ENCODE results near the gene SLC23A3.

The SLC23A3 gene

GRCh38 chr2:219180961-219181360 lies 11.1 kb upstream of the SLC23A3 start:
- no peak for ATAC-seq
- TF ChIP-seq ZFP3 (CRISPR knock-in tag; IDR thresholded peaks at IDR 0.05): no peak
- no peak for TF ChIP-seq ZFP30 (CRISPR knock-in tag; IDR thresholded peaks at IDR 0.05)
- TF ChIP-seq, protein P1, sequence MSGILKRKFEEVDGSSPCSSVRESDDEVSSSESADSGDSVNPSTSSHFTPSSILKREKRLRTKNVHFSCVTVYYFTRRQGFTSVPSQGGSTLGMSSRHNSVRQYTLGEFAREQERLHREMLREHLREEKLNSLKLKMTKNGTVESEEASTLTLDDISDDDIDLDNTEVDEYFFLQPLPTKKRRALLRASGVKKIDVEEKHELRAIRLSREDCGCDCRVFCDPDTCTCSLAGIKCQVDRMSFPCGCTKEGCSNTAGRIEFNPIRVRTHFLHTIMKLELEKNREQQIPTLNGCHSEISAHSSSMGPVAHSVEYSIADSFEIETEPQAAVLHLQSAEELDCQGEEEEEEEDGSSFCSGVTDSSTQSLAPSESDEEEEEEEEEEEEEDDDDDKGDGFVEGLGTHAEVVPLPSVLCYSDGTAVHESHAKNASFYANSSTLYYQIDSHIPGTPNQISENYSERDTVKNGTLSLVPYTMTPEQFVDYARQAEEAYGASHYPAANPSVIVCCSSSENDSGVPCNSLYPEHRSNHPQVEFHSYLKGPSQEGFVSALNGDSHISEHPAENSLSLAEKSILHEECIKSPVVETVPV (CRISPR knock-in tag; IDR thresholded peaks at IDR 0.05): no peak
- TF ChIP-seq, protein P2, sequence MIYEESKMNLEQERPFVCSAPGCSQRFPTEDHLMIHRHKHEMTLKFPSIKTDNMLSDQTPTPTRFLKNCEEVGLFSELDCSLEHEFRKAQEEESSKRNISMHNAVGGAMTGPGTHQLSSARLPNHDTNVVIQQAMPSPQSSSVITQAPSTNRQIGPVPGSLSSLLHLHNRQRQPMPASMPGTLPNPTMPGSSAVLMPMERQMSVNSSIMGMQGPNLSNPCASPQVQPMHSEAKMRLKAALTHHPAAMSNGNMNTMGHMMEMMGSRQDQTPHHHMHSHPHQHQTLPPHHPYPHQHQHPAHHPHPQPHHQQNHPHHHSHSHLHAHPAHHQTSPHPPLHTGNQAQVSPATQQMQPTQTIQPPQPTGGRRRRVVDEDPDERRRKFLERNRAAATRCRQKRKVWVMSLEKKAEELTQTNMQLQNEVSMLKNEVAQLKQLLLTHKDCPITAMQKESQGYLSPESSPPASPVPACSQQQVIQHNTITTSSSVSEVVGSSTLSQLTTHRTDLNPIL (CRISPR knock-in tag; IDR thresholded peaks at IDR 0.05; ENCODE audit: low read depth): no peak
- no peak for TF ChIP-seq ZNF8 (CRISPR knock-in tag; IDR thresholded peaks at IDR 0.05)
- TF ChIP-seq ISL1 (CRISPR knock-in tag; IDR thresholded peaks at IDR 0.05): no peak
- TF ChIP-seq GLIS3 (CRISPR knock-in tag; IDR thresholded peaks at IDR 0.05): no peak
- no peak for TF ChIP-seq TCF4 (CRISPR knock-in tag; IDR thresholded peaks at IDR 0.05; ENCODE audit: borderline replicate concordance)
- TF ChIP-seq BACH2 (CRISPR knock-in tag; IDR thresholded peaks at IDR 0.05; ENCODE audit: borderline replicate concordance): no peak
- no peak for TF ChIP-seq OSR1 (CRISPR knock-in tag; IDR thresholded peaks at IDR 0.05)
- TF ChIP-seq ARNTL (CRISPR knock-in tag; IDR thresholded peaks at IDR 0.05; ENCODE audit: borderline replicate concordance, low read depth): no peak
- no peak for TF ChIP-seq ZC3H10 (CRISPR knock-in tag; IDR thresholded peaks at IDR 0.05)
- no peak for TF ChIP-seq CSDC2 (CRISPR knock-in tag; IDR thresholded peaks at IDR 0.05)
- TF ChIP-seq, protein P3, sequence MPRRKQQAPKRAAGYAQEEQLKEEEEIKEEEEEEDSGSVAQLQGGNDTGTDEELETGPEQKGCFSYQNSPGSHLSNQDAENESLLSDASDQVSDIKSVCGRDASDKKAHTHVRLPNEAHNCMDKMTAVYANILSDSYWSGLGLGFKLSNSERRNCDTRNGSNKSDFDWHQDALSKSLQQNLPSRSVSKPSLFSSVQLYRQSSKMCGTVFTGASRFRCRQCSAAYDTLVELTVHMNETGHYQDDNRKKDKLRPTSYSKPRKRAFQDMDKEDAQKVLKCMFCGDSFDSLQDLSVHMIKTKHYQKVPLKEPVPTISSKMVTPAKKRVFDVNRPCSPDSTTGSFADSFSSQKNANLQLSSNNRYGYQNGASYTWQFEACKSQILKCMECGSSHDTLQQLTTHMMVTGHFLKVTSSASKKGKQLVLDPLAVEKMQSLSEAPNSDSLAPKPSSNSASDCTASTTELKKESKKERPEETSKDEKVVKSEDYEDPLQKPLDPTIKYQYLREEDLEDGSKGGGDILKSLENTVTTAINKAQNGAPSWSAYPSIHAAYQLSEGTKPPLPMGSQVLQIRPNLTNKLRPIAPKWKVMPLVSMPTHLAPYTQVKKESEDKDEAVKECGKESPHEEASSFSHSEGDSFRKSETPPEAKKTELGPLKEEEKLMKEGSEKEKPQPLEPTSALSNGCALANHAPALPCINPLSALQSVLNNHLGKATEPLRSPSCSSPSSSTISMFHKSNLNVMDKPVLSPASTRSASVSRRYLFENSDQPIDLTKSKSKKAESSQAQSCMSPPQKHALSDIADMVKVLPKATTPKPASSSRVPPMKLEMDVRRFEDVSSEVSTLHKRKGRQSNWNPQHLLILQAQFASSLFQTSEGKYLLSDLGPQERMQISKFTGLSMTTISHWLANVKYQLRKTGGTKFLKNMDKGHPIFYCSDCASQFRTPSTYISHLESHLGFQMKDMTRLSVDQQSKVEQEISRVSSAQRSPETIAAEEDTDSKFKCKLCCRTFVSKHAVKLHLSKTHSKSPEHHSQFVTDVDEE (CRISPR knock-in tag; IDR thresholded peaks at IDR 0.05): no peak
- TF ChIP-seq RARB (CRISPR knock-in tag; IDR thresholded peaks at IDR 0.05): no peak
- TF ChIP-seq ESRRG (CRISPR knock-in tag; IDR thresholded peaks at IDR 0.05): no peak
- TF ChIP-seq, protein P4, sequence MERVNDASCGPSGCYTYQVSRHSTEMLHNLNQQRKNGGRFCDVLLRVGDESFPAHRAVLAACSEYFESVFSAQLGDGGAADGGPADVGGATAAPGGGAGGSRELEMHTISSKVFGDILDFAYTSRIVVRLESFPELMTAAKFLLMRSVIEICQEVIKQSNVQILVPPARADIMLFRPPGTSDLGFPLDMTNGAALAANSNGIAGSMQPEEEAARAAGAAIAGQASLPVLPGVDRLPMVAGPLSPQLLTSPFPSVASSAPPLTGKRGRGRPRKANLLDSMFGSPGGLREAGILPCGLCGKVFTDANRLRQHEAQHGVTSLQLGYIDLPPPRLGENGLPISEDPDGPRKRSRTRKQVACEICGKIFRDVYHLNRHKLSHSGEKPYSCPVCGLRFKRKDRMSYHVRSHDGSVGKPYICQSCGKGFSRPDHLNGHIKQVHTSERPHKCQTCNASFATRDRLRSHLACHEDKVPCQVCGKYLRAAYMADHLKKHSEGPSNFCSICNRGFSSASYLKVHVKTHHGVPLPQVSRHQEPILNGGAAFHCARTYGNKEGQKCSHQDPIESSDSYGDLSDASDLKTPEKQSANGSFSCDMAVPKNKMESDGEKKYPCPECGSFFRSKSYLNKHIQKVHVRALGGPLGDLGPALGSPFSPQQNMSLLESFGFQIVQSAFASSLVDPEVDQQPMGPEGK (CRISPR knock-in tag; IDR thresholded peaks at IDR 0.05; ENCODE audit: borderline replicate concordance): no peak
- TF ChIP-seq PPARA (CRISPR knock-in tag; IDR thresholded peaks at IDR 0.05; ENCODE audit: borderline replicate concordance): no peak

DNA sequence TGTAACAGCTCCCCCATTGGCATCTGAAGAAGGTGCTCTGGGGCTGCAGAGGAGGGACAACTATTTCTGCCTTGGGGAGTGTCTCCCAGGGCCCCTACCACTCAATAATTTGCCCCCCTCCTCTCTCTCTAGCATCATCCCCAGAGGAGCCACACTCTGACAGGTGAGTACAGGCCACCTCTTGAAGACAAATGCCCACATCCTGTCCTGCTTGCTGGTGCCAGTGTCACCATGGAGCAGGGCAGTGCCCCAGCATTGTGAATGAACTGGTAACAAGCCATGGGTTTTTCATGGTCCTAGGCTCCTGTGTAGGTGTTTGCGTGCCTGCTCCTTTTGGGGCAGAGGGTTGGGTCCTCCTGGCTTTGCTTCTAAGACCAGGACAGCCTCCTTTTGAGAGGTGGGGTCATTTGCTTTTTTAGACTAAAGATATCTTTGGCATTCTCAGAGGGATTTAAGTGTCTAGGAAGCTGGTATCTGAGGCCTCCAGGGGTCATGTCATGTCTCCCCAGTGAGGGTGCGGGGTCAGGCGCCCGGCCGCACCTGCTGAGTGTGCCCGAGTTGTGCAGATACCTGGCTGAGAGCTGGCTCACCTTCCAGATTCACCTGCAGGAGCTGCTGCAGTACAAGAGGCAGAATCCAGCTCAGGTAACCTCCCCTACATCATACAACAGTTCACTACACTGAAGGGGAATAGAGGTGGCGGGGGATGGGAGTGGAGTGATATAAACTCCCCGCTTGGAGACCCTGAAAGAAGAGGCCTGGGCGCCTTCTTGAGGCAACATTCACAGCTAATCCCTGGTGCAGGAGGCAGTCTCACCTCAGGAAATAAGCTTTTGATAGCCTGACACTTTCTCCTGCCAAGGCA lies 10.0 kb upstream of the SLC23A3 start:
- no peak for TF ChIP-seq CSDC2 (CRISPR knock-in tag; IDR thresholded peaks at IDR 0.05)
- no peak for TF ChIP-seq ARNTL (CRISPR knock-in tag; IDR thresholded peaks at IDR 0.05; ENCODE audit: borderline replicate concordance, low read depth)
- no peak for TF ChIP-seq ISL1 (CRISPR knock-in tag; IDR thresholded peaks at IDR 0.05)
- TF ChIP-seq GLIS3 (CRISPR knock-in tag; IDR thresholded peaks at IDR 0.05): no peak
- TF ChIP-seq ESRRG (CRISPR knock-in tag; IDR thresholded peaks at IDR 0.05): no peak
- TF ChIP-seq, protein P3 (CRISPR knock-in tag; IDR thresholded peaks at IDR 0.05): no peak
- no peak for TF ChIP-seq RARB (CRISPR knock-in tag; IDR thresholded peaks at IDR 0.05)
- TF ChIP-seq PPARA (CRISPR knock-in tag; IDR thresholded peaks at IDR 0.05; ENCODE audit: borderline replicate concordance): no peak
- TF ChIP-seq, protein P4 (CRISPR knock-in tag; IDR thresholded peaks at IDR 0.05; ENCODE audit: borderline replicate concordance): no peak
- TF ChIP-seq SNAI2 (CRISPR knock-in tag; IDR thresholded peaks at IDR 0.05): no peak
- no peak for TF ChIP-seq ZNF70 (CRISPR knock-in tag; IDR thresholded peaks at IDR 0.05)
- TF ChIP-seq ZNF8 (CRISPR knock-in tag; IDR thresholded peaks at IDR 0.05): no peak
- TF ChIP-seq OSR1 (CRISPR knock-in tag; IDR thresholded peaks at IDR 0.05): no peak
- no peak for TF ChIP-seq ZC3H10 (CRISPR knock-in tag; IDR thresholded peaks at IDR 0.05)
- TF ChIP-seq, protein P2 (CRISPR knock-in tag; IDR thresholded peaks at IDR 0.05; ENCODE audit: low read depth): no peak
- TF ChIP-seq ZFP3 (CRISPR knock-in tag; IDR thresholded peaks at IDR 0.05): no peak
- ATAC-seq: no peak
